ENCODE results near the gene ABCG4. TPM values are rescaled to one million over a fixed set of nuclear protein-coding genes. Genes with fewer than 3 reads are reported as not detected.

ABCG4 gene
- total RNA-seq, 2 experiments from 2014 or later: 0.08 TPM; not detected in 1

DNA sequence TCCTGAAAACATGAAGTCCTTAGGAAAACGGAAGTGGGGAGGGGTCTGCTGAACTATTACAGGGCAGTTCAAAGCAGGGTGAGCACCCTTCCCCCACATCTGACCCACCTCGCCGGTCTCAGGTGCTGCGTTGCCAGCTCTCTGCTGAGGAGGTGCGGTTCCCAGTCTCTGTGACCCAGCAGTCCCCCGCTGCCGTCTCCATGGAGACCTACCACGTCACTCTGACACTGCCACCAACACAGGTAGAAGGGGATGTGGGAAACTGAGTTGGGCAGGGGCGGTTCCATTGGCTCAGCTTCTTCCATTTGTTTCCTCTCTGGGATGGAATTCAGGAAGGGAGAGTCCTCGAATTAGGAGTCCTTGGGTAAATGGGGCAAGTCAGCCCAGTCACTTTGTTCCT is 38.4 kb upstream of the ABCG4 start:
- intact Hi-C loops (cut with DNase I, micrococcal nuclease): no loop called here
- POLR2A ChIA-PET: interaction anchor here (3.0 kb wide), 1 partner anchor 10 kb away, joined by 12 read pairs; the partner anchor contains the start of gene HINFP

GRCh38 chr11:119111361-119111925 is 37.4 kb upstream of the ABCG4 start:
- Histone ChIP-seq H3K4me1 (ENCODE audit: insufficient read depth, low read length) (peaks cover 66% of the 10 kb centered on the region), H3K27ac (ENCODE audit: low read depth in 1 of 2, low read length in 2 of 2) (no peak overlapping the region), H3K9me3 (ENCODE audit: control insufficient read depth in 1 of 2, insufficient read depth in 1 of 2, low read length in 2 of 2) (no peaks in the 10 kb centered on the region), H3K36me3 (ENCODE audit: insufficient read depth, low read length) (peaks cover 51% of the 10 kb centered on the region), H3K4me3 (ENCODE audit: low read length) (no peak overlapping the region), H3K27me3 (ENCODE audit: control insufficient read depth in 1 of 2, insufficient read depth in 2 of 2, low read length in 2 of 2) (no peaks in the 10 kb centered on the region)
- Mint-ChIP-seq H3K4me3 (no peak overlapping the region), H3K27me3 (no peaks in the 10 kb centered on the region), H3K27ac (peak overlapping the region; percentile 35), H3K36me3 (ENCODE audit: low read depth) (peaks cover 66% of the 10 kb centered on the region), H3K9me3 (no peaks in the 10 kb centered on the region), H3K4me1 (ENCODE audit: low read depth) (peaks cover 51% of the 10 kb centered on the region)
- CTCF ChIA-PET: interaction anchor here (1.1 kb wide), 1 partner anchor 12 kb away, joined by 3 read pairs; no protein-coding TSS in a partner anchor
- no peak for ATAC-seq (ENCODE audit: poor library complexity)
- no peak for TF ChIP-seq CTCF (IDR thresholded peaks at IDR 0.05)
- DNase-seq: no peak
- intact Hi-C loops (cut with DNase I, micrococcal nuclease): no loop called here
- POLR2A ChIA-PET: interaction anchor here (1.1 to 3.0 kb wide), 3 partner anchors 9 to 93 kb away, joined by 3 to 13 read pairs (median 12); partner anchors contain the start of genes DPAGT1, HINFP and RPS25

More for the DNA sequence above, 38.4 kb upstream of the ABCG4 start:
- Histone ChIP-seq H3K27ac (ENCODE audit: low read depth in 1 of 2, low read length in 2 of 2) (peak overlapping the region in 1 of 2 donors; percentile 34), H3K9me3 (ENCODE audit: control insufficient read depth in 1 of 2, insufficient read depth in 1 of 2, low read length in 2 of 2) (no peaks in the 10 kb centered on the region), H3K4me3 (ENCODE audit: low read length) (no peak overlapping the region), H3K4me1 (ENCODE audit: insufficient read depth, low read length) (peaks cover 59% of the 10 kb centered on the region), H3K36me3 (ENCODE audit: insufficient read depth, low read length) (peaks cover 45% of the 10 kb centered on the region), H3K27me3 (ENCODE audit: control insufficient read depth in 1 of 2, insufficient read depth in 2 of 2, low read length in 2 of 2) (no peaks in the 10 kb centered on the region)
- no peaks in the 10 kb centered on the region for H3K27me3 Mint-ChIP-seq
- no peak for ATAC-seq (ENCODE audit: poor library complexity)
- H3K4me3 Mint-ChIP-seq: peak overlapping the region; percentile 20
- peaks cover 60% of the 10 kb centered on the region for H3K36me3 Mint-ChIP-seq (ENCODE audit: low read depth)
- H3K4me1 Mint-ChIP-seq (ENCODE audit: low read depth): peaks cover 45% of the 10 kb centered on the region
- CTCF ChIA-PET: no interaction called here
- DNase-seq: no peak
- TF ChIP-seq CTCF (IDR thresholded peaks at IDR 0.05): no peak
- H3K9me3 Mint-ChIP-seq: no peaks in the 10 kb centered on the region
- H3K27ac Mint-ChIP-seq: peak overlapping the region; percentile 32

DNA sequence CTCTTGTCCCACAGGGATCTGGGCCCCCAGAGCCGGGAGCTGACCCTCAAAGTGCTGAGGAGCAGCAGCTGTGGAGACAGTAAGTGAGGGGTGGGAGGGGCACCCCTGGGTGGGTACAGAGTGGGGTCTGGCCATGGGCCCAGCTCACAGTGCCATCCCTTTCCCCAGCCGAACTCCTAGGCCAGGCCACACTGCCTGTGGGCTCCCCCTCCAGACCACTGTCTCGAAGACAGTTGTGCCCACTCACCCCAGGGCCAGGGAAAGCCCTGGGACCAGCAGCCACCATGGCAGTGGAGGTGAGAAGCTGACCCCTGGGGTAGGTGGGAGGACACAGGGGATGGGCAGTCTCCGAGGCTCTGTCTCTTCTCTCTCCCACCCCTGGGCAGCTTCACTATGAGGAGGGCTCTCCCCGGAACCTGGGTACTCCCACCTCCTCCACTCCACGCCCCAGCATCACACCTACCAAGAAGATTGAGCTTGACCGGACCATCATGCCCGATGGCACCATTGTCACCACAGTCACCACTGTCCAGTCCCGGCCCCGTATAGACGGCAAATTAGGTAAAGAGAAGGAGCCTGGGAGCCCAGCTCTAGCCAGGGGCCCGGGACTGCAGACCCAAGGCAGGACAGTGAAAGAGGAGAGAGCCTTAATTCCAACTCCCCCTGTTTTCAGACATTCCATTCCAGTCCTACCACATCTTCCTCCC is 36.4 kb upstream of the ABCG4 start:
- H3K4me1 Mint-ChIP-seq (ENCODE audit: low read depth): peaks cover 50% of the 10 kb centered on the region
- ChIA-PET CTCF (interaction anchor here (1.1 kb wide), 1 partner anchor 13 kb away, joined by 3 read pairs; no protein-coding TSS in a partner anchor), POLR2A (interaction anchor here (0.8 to 3.0 kb wide), 4 partner anchors 8 to 94 kb away, joined by 3 to 13 read pairs (median 8); partner anchors contain the start of genes DPAGT1, HINFP and RPS25)
- H3K4me3 ChIP-seq (ENCODE audit: low read length): no peak overlapping the region
- H3K9me3 ChIP-seq (ENCODE audit: control insufficient read depth in 1 of 2, insufficient read depth in 1 of 2, low read length in 2 of 2): no peaks in the 10 kb centered on the region
- ATAC-seq (ENCODE audit: poor library complexity): no peak
- H3K27me3 ChIP-seq (ENCODE audit: control insufficient read depth in 1 of 2, insufficient read depth in 2 of 2, low read length in 2 of 2): no peaks in the 10 kb centered on the region
- peaks cover 66% of the 10 kb centered on the region for H3K4me1 ChIP-seq (ENCODE audit: insufficient read depth, low read length)
- no peak overlapping the region for H3K27ac ChIP-seq (ENCODE audit: low read depth in 1 of 2, low read length in 2 of 2)
- H3K4me3 Mint-ChIP-seq: no peak overlapping the region
- H3K27me3 Mint-ChIP-seq: no peaks in the 10 kb centered on the region
- peaks cover 61% of the 10 kb centered on the region for H3K36me3 ChIP-seq (ENCODE audit: insufficient read depth, low read length)
- peaks cover 66% of the 10 kb centered on the region for H3K36me3 Mint-ChIP-seq (ENCODE audit: low read depth)
- DNase-seq: no peak
- no peaks in the 10 kb centered on the region for H3K9me3 Mint-ChIP-seq
- TF ChIP-seq CTCF (IDR thresholded peaks at IDR 0.05): no peak
- intact Hi-C loops (cut with DNase I, micrococcal nuclease): no loop called here
- peak overlapping the region; percentile 35 for H3K27ac Mint-ChIP-seq

All from CD4-positive, alpha-beta T cell (primary cell).